22Rv1 (cell line): ENCODE data around the gene PECR.

Source experiments
- H3K27ac ChIP-seq: fragments of 450-650 bp; 2 replicates; pipeline ENCODE4 v1.5.1; 2017
- ZFX ChIP-seq: fragments of 450-650 bp; IDR thresholded peaks from 2 replicates; pipeline ENCODE4 v1.6.1; 2017; ENCODE audit warnings: antibody characterized with exemption, borderline replicate concordance
- TF ChIP-seq, protein P1 (sequence below): fragments of 450-650 bp; IDR thresholded peaks from 2 replicates; pipeline ENCODE4 v1.5.1; 2017; ENCODE audit warnings: mild to moderate bottlenecking

Gene PECR

DNA sequence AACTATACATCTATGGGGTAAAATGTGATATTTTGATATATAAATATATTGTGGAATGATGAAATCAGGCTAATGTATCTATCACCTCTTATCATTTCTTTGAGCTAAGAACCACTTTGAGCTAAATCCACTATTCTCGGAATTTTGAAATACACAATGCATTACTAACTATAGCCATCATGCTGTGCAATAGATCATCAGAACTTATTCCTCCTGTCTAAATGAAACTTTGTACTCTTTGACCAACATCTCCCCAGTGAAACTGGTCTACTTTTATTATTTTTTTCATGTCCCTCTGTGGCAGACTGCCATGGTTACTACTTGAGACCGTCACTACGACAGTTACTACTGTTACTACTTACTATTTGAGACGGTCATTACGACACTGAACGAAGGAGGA is 11.4 kb downstream of the PECR start:
- no peak overlapping the region for H3K27ac ChIP-seq
- TF ChIP-seq, protein P1, sequence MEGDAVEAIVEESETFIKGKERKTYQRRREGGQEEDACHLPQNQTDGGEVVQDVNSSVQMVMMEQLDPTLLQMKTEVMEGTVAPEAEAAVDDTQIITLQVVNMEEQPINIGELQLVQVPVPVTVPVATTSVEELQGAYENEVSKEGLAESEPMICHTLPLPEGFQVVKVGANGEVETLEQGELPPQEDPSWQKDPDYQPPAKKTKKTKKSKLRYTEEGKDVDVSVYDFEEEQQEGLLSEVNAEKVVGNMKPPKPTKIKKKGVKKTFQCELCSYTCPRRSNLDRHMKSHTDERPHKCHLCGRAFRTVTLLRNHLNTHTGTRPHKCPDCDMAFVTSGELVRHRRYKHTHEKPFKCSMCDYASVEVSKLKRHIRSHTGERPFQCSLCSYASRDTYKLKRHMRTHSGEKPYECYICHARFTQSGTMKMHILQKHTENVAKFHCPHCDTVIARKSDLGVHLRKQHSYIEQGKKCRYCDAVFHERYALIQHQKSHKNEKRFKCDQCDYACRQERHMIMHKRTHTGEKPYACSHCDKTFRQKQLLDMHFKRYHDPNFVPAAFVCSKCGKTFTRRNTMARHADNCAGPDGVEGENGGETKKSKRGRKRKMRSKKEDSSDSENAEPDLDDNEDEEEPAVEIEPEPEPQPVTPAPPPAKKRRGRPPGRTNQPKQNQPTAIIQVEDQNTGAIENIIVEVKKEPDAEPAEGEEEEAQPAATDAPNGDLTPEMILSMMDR = no peak
- no peak for TF ChIP-seq ZFX

GRCh38 chr2:216069028-216069427 is 12.6 kb downstream of the PECR start:
- no peak overlapping the region for H3K27ac ChIP-seq

GRCh38 chr2:216066230-216066629 is 15.4 kb downstream of the PECR start:
- TF ChIP-seq, protein P1 = no peak
- no peak for TF ChIP-seq ZFX
- no peak overlapping the region for H3K27ac ChIP-seq

More at GRCh38 chr2:216069028-216069427, 12.6 kb downstream of the PECR start:
- TF ChIP-seq, protein P1 = no peak
- no peak for TF ChIP-seq ZFX

DNA sequence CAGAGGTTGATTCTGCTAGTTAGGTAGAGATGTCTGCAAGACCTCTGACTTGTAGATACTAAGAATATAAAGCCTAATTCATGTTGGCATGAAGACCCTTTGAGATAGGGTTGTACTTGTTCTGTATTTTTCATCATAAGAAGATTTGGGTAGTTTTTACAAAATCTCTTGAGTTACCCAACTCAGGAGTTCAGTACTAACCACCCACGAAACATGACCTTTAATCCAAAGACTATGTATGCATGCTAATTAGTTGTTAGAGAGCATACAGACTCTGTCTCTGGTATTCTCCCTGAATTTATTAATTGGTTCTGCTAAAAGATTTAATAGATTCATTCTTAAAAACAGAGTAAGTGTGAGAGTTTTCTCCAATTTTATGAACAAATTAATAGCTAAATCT is 16.9 kb downstream of the PECR start:
- TF ChIP-seq, protein P1 = no peak
- TF ChIP-seq ZFX = no peak
- H3K27ac ChIP-seq = no peak overlapping the region

DNA sequence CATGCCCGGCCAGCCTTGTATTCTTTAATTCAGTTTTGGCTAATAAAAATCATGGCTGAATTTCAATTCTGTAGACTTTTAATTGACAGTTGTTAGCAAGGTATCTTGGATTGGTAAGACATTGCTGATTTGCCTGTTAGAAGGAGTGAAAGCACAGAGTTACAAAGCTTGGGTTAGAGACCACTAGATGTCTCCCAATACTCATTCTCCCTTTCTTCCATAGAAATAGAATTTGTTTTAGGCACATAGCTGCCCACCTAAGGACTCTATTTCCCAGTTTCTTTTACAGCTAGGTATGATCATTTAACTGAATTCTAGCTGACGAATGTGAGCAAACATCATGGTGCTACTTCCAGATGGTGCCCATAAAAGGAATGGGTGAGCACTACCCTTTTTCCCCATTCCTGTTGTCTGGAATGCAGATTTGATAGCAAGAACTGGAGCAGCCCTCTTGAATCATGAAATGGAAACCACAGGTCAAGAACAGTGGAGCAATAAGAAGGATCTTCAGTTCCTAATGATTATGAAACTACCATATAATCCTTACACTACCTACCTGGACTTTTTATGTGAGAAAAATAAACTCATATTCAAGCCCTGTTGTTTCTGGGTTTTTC is 17.5 kb downstream of the PECR start:
- H3K27ac ChIP-seq = no peak overlapping the region
- no peak for TF ChIP-seq ZFX
- TF ChIP-seq, protein P1 = no peak

DNA sequence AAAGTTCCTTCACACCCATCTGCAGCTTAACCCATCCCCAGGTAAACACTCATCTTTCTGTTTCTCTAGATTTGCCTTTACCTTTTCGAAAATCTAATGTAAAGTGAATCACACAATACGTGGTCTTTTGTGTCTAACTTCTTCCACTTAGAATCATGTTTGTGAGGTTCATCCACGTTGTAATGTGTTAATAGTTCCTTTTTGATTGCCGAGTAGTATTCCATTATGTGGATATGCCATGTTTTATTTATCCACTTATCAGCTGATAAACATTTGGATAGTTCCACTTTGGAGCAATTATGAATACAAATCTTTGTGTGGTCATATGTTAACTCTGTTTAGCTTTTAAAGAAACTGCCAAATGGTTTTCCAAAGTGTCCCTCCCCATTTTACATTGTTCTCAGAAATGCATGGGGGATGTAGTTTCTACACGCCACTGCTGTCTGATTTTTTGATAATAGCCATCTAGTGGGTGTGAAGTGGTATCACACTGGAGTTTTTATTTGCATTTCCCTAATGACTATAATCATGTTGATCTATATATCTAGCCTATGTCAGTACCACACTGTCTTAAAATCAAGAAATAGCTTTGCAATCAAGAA is 22.3 kb downstream of the PECR start:
- no peak overlapping the region for H3K27ac ChIP-seq
- TF ChIP-seq, protein P1 = peak; percentile 18; the same call in 1 of the 2 replicates
- TF ChIP-seq ZFX = no peak

GRCh38 chr2:216057688-216058193 is 23.9 kb downstream of the PECR start:
- H3K27ac ChIP-seq = no peak overlapping the region

More at GRCh38 chr2:216057688-216058193, 23.9 kb downstream of the PECR start:
- TF ChIP-seq ZFX = no peak
- TF ChIP-seq, protein P1 = no peak
